Omental fat pad (tissue), 4 donors: Measurements from ENCODE around the gene SETD1A. TPM values are rescaled to one million over a fixed set of nuclear protein-coding genes. Genes with fewer than 3 reads are reported as not detected.

Source experiments
- ATAC-seq: fragments of 150-250 bp; one replicate; pipeline ENCODE4 v1.9.1; 2016; ENCODE audit warnings: mild to moderate bottlenecking, moderate library complexity; ENCODE audit not compliant: low FRiP score
- DNase-seq: peaks from one replicate; pipeline ENCODE4 v3.0.0-alpha.2; 2019; ENCODE audit warnings: low spot score
- total RNA-seq, 4 donors: library from RNA; depleted of rRNA; stranded (reverse); fragments of >200 nt; gene quantifications; one replicate each; pipeline ENCODE4 v1.1.0, GENCODE V29; 2016
- TF ChIP-seq, protein P1 (sequence below), 3 donors: fragments of 450-650 bp; IDR thresholded peaks; one replicate each; pipeline ENCODE4 v1.5.1; 2016 to 2017; ENCODE audit warnings: antibody characterized with exemption in 3 of 3, mild to moderate bottlenecking in 3 of 3, moderate library complexity in 2 of 3

SETD1A gene
- total RNA-seq, 4 donors from 2014 or later = 5.3 to 13.6 (median 9.2) TPM

DNA sequence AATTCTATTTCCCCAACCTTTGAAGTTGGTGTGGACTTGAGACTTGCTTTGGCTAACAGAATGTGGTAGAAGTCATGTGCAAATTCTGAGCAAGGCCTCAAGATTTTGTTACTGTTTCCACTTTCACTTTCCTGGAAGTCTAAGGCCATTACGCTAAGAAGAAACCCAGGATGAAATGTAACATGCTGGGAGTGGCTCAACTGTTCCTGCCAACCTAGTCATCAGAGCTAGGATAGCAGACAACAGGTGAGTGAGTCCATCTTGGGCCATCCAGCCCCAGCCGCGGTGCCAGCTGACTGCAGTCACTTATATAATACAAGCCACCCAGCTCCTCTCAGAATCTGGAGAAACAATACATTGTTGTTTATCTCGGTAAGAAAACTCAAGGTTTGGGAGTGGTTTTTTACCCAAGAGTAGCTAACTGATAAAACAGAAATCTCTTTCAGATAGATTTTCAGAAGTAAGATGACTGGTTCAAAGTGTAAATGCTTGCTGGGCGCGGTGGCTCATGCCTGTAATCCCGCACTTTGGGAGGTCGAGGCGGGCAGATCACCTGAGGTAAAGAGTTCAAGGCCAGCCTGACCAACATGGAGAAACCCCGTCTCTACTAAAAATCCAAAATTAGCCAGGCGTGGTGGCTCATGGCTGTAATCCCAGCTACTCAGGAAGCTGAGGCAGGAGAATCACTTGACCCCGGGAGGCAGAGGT, 65.1 kb downstream of the SETD1A start:
- ATAC-seq (no peak), DNase-seq (no peak)
- TF ChIP-seq, protein P1, sequence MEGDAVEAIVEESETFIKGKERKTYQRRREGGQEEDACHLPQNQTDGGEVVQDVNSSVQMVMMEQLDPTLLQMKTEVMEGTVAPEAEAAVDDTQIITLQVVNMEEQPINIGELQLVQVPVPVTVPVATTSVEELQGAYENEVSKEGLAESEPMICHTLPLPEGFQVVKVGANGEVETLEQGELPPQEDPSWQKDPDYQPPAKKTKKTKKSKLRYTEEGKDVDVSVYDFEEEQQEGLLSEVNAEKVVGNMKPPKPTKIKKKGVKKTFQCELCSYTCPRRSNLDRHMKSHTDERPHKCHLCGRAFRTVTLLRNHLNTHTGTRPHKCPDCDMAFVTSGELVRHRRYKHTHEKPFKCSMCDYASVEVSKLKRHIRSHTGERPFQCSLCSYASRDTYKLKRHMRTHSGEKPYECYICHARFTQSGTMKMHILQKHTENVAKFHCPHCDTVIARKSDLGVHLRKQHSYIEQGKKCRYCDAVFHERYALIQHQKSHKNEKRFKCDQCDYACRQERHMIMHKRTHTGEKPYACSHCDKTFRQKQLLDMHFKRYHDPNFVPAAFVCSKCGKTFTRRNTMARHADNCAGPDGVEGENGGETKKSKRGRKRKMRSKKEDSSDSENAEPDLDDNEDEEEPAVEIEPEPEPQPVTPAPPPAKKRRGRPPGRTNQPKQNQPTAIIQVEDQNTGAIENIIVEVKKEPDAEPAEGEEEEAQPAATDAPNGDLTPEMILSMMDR (IDR thresholded peaks at IDR 0.05) = no peak

DNA sequence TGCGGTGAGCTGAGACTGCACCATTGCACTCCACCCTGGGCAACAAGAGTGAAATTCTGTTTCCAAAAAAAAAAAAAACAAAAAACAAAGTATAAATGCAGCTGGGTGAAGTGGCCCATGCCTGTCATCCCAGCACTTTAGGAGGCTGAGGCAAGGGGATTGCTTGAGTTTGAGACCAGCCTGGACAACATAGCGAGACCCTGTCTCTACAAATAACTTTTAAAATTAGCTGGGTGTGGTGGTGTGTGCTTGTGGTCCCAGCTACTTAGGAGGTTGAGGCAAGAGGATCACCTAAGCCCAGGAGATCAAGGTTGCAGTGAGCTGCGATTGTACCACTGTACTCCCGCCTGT, 65.7 kb downstream of the SETD1A start:
- no peak for ATAC-seq
- TF ChIP-seq, protein P1 (IDR thresholded peaks at IDR 0.05) = no peak
- no peak for DNase-seq

DNA sequence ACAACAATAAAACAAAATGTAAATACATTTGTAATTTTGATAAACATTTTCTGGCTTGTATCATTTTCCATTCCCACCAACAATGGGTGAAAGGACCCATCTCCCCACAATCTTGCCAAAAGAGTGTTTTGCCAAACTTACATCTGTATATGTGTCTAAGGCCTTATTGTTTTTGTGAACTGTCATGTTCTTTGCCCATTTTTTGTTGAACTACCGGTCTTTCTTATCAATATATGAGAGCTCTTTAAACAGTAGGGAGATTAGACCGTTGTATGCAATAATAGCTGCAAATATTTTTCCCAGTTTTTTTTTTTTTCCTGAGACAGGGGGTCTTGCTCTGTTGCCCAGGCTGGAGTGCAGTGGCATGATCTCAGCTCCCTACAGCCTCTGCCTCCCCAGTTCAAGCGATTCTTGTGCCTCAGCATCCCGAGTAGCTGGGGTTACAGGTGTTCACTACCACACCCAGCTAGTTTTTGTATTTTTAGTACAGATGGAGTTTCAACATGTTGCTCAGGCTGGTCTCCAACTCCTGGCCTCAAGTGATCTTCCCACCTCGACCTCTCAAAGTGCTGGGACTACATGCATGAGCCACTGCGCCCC, 66.2 kb downstream of the SETD1A start:
- ATAC-seq (no peak), DNase-seq (no peak)
- TF ChIP-seq, protein P1 (IDR thresholded peaks at IDR 0.05) = no peak

DNA sequence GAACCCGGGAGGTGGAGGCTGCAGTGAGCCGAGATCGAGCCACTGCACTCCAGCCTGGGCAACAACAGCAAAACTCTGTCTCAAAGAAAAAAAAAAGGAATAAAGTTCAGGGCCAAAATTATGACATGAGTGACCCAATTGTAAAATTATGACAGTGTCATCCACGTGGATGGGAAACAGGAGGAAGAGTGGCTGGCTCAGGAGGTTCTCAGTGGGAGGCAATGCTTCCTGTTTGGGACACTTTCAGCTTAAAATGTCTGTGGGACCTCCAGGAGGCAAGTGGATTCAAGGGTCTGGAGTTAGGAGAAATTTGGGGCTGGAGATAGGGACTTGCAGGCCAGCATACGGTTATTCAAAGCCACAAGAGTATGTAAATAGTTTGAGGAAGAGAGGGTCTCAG, 67.8 kb downstream of the SETD1A start:
- ATAC-seq (no peak), DNase-seq (no peak)

DNA sequence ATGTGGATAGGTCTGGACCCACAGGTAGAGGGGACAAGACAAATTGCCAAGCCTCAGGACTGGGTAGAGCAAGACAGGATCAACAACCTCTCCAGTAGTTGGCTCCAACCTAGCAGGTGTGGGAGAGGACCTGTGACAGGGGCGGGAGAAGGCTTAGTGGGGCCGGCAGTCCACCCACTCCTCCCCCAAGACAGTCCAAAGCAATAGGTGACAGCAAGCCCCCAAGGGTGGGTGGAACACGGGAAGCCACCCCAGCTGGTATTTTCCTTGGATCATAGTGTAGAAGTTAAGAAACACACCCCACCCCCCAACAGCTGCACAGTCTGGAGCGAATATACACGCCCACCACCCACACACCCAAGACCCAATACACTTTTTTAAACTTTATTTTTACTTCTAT, 71.7 kb downstream of the SETD1A start:
- TF ChIP-seq, protein P1 (IDR thresholded peaks at IDR 0.05) = no peak
- ATAC-seq (no peak), DNase-seq (no peak)

More for the DNA sequence above, 67.8 kb downstream of the SETD1A start:
- TF ChIP-seq, protein P1 (IDR thresholded peaks at IDR 0.05) = no peak

DNA sequence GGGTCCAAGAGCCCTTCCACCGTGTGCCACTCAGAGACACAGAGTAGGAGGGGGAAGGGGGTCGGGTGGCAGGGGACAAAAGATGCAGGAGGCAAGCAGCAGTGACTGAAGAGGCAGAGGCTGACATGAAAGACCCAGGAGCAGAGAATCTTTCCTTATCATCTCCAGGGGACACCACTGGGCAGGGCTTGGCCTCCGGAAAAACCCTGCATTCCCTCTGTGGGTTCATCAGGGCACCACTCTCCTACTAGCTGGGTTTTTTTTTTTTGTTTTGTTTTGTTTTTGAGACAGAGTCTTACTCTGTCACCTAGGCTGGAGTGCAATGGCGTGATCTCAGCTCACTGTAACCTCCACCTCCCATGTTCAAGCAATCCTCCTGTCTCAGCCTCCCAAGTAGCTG, 73.7 kb downstream of the SETD1A start:
- ATAC-seq = no peak
- TF ChIP-seq, protein P1 (IDR thresholded peaks at IDR 0.05) = no peak
- DNase-seq = no peak
